DMS 273 (cell line): Measurements from ENCODE around the gene SAPCD1.
A peak's percentile ranks its signal among the peaks of the same experiment; 100 is the strongest.
"Not testable (repeated sequence)": the region's sequence is repeated elsewhere in the genome, so short reads cannot be mapped to it uniquely, and the experiment has no call there.

Source experiments
- DNase-seq: peaks from one replicate; lab custom pipeline; 2025; ENCODE audit not compliant: unreplicated experiment; lab: John Stamatoyannopoulos, UW

SAPCD1 gene

DNA sequence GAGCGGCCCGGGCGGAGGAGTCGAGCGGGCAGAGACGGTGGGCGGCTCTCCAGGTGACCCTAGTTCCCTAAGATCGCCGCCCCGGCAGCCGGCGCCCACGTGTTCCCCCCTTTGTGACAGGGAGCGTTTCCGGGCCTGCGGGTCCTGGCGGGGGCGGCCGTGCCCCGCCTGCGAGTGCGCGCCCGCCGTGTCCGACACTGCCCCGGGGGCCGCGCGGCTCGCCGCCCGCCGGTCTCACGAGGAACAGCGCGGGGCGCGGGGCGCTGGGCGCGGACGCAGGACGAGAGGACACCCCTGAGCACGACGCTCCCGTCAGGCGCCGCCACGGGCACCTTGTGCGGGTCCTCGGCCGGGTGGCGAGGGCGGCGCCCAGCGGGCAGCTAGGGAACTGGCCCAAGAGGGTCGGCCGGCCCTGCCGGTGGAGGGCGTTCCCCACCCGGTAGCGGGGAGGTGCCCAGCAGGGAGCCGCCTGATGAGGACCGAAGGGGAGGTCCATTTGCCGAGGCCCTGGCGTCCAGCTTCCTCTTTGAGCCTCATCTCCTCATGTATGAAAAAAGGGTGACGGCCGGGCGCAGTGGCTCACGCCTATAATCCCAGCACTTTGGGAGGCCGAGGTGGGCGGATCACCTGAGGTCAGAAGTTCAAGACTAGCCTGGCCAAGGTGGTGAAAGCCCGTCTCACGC, 33.3 kb downstream of the SAPCD1 start, which contains the start of gene VARS1:
Gene VARS1 (minus strand): TSS at position 137 of the 683 bp plus-strand sequence. CDS start 535 bp downstream, outside the sequence.
- peak; percentile 96 for DNase-seq

DNA sequence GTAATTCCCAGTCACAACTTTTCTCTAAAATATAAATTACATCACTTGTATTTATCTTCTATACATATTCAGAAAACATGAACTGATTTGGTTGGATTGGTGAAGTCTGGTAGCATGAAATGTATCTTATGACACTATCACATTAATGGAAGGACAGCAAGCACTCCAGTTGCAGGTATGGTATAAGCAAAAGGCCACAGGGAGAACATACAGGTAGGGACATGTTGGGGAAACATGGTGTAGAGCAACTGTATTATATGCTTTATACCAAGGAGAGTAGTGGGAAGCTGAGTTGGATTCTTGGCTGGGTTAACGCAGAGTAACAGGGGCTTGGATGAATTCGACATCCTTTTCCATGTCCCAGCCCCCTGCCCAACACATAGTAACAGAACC, 34.5 kb downstream of the SAPCD1 start:
- DNase-seq = no peak

DNA sequence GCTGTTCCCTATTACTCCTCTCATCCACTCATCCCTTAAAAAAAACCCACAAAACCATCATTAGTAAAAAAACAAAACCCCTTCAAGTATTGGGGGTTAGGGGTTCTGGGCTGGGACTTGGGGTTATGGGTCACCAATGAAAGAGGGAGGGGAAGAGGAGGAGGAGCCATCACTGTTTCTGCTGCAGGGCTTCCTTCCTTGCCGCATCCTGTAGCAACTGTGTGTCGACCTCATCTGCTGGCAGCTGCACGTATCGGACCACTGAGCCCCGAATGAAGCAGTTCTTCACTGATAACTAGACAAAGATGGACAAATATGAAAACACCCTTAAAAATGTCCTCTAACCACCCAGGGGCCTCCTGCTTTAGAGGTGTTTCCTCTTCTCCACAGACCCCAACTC, 35.1 kb downstream of the SAPCD1 start:
- no peak for DNase-seq

DNA sequence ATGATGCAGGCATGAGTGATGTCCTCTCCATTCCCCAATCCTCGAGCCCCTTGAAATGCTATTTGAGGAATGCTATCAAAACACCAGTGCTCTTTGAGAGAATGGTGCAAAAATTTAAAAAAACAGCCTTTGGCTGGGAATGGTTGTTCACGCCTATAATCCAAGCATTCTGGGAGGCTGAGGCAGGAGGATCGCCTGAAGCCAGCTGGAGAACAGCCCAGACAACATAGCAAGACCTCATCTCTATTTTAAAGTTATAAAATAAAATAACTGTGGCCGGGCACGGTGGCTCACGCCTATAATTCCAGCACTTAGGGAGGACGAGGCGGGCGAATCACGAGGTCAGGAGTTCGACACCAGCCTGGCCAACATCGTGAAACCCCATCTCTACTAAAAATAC, 37.3 kb downstream of the SAPCD1 start:
- DNase-seq = no peak

DNA sequence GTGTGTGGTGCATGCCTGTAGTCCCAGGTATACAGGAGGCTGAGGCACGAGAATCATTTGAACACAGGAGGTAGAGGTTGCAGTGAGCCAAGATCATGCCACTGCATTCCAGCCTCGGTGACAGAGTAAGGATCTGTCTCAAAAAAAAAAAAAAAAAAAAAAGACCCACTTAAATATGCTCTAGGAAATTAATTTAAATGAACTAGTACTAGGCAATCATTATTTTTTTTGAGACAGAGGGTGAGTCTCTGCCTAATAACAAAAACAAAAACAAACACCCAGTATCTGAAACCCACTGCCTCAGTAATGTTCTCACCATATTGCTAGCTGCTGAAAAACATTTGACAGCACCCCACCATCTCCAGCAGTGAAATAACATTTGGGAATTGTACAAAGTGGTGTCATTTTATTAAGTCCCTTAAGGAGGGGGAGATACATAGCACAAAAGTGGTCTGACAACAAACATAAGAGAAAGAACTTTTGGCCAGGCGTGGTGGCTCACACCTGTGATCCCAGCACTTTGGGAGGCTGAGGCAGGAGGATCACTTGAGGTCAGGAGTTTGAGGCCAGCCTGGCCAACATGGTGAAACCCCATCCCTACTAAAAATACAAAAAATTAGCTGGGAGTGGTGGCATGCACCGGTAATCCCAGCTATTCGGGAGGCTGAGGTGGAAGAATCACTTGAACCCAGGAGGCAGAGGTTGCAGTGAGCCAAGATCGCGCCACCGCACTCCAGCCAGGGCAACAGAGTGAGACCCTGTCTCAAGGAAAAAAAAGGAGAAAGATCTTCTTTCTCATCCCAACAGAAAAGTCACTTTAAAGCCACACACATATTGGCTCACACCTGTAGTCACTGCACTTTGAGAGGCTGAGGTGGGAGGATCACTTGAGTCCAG, 38.8 kb downstream of the SAPCD1 start:
- not testable (repeated sequence) for DNase-seq

DNA sequence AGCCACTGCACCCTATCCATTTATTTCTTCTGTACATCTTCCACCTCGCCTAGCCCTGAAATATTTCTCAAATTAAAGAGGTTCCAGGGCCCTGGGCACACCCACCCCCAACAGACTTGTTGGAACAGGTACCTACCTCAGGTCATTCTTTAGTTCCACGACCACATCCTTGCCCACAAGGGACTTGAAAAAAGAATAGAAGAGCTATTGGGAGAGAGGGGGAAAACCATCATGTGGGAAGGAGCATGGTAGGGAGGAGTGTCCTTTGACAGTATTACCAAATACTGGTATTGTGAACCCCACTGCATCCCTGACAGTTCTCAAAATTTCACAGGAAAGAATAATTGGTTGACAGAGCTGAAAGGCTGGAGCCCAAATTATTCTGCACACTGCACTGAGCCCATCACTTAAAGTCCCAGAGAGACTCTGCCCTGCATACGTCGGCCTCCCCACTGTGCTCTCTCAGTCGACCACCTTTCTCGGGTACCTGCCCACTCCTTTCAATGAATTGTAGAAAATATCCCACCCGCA, 43.5 kb downstream of the SAPCD1 start:
- no peak for DNase-seq

DNA sequence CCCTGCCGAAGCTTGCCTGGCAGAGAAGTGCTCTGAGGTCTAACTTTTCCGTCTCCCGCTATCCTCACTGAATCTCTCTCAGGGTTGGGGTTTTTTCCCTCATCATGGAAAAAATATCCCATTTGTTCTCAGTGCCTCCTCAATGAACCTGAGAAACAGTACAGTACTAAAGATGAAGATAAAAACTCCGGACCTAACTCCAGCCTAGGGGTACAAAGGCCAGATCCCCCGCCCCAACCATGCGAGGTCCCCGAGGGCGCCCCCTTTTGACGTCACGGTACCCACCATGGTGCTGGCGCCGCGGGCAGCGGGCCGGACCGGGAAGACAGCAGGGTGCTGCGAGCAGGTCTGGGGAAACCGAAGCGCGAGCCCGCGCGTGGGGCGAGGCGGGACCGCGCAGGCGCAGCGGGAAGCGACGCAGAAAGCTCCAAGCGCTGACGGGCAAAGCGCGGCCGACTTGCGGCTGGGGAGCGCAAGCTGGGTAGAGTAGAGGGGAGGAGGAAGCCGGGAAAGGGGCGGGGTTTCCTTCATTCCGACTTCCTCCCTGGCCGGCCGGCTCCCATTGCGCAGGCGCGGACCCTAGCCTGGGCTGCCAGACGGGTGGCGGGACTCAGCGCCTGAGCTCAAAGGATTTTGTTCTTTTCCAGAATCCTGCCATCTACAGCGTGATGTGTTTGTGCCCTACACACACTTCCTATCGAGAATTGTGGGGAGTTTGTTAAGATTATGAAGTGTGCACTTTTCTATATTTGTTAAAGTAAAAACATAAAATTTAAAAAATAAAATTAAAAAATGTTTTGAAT, 44.2 kb downstream of the SAPCD1 start, which contains the start of gene LSM2:
Gene LSM2 (minus strand): TSS at position 497 of the 803 bp plus-strand sequence. CDS start 209 bp downstream, at position 288.
- peak; percentile 98 for DNase-seq

DNA sequence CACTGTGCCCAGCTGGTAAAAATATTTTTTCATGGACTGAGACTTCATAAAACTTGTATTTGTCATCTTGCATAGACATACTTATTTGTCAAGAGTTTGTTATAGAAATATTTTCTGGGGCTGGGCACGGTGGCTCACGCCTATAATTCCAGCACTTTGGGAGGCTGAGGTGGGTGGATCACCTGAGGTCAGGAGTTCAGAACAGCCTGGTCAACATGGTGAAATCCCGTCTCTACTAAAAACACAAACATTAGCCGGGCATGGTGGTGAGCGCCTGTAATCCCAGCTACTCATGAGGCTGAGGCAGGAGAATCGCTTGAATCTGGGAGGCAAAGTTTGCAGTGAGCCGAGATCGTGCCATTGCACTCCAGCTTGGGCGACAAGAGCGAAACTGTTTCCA, 46.1 kb downstream of the SAPCD1 start:
- DNase-seq = not testable (repeated sequence)

DNA sequence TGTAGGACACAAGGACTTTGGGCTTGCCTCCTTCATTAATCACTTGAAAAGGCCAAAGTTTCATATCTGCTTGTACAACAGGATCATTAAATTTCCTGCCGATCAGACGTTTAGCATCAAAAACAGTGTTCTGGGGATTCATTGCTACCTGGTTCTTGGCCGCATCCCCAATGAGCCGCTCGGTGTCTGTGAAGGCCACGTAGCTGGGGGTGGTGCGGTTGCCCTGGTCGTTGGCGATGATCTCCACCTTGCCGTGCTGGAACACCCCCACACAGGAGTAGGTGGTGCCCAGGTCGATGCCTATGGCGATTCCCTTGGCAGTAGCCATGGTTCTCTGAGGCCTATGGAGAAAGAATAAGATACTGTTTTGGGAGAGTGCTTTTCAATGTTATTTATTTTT, 49.2 kb downstream of the SAPCD1 start:
- DNase-seq = no peak

DNA sequence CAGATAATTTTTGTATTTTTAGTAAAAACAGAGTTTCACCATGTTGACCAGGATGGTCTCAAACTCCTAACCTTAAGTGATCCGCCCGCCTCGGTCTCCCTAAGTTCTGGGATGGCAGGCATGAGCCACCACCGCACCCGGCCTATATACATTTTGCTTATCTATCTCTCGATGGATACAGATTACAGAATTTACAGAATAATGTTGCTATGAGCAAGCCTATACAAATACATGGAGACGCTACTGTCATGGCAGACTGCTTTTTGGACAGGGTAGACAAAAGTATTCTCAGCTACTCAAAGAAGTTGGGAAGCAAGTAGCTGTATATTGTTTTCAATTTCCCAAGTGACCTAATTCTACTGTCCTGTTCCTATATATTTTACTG, 51.0 kb downstream of the SAPCD1 start:
- DNase-seq = no peak
